Fibroblast of pulmonary artery (primary cell): Measurements from ENCODE around the gene GDF15.
A peak's percentile ranks its signal among the peaks of the same experiment; 100 is the strongest.

Source experiments
- DNase-seq: peaks from one replicate; pipeline ENCODE4 v3.0.0-alpha.2; 2010; ENCODE audit warnings: low read depth
- H3K4me3 ChIP-seq: replicated peaks from 2 replicates; pipeline ENCODE4 v1.5.1; 2011; ENCODE audit warnings: low read depth, mild to moderate bottlenecking, control low read depth, low read length, moderate library complexity
- CTCF ChIP-seq: IDR thresholded peaks from 2 replicates; pipeline ENCODE4 v1.5.1; 2011; ENCODE audit warnings: mild to moderate bottlenecking, control low read depth, low read length, inconsistent platforms; ENCODE audit errors: missing control alignments

Gene GDF15

GRCh38 chr19:18406749-18407148 is 20.8 kb downstream of the GDF15 start:
- no peak for TF ChIP-seq CTCF
- DNase-seq, result no peak
- H3K4me3 ChIP-seq, result no peak overlapping the region

- DNase-seq, result no peak
- TF ChIP-seq CTCF, result peak; percentile 61
- H3K4me3 ChIP-seq, result no peak overlapping the region
These were observed 22.1 kb downstream of the GDF15 start for GRCh38 chr19:18408053-18408476.

- H3K4me3 ChIP-seq, result no peak overlapping the region
- DNase-seq, result no peak
- no peak for TF ChIP-seq CTCF
These were observed 26.8 kb downstream of the GDF15 start for GRCh38 chr19:18412610-18413239.

GRCh38 chr19:18414504-18415177 is 28.7 kb downstream of the GDF15 start:
- no peak for DNase-seq
- peak overlapping the region; percentile 47 for H3K4me3 ChIP-seq
- no peak for TF ChIP-seq CTCF

GRCh38 chr19:18415178-18415867 is 29.4 kb downstream of the GDF15 start:
- TF ChIP-seq CTCF, result no peak
- H3K4me3 ChIP-seq, result peak overlapping the region; percentile 47
- DNase-seq, result peak; percentile 97

- TF ChIP-seq CTCF, result no peak
- peak; percentile 95 for DNase-seq
- peak overlapping the region; percentile 38 for H3K4me3 ChIP-seq
These were observed 30.9 kb downstream of the GDF15 start for GRCh38 chr19:18416778-18417249.
